Measurements from ENCODE around the gene RAB11FIP3.

DNA sequence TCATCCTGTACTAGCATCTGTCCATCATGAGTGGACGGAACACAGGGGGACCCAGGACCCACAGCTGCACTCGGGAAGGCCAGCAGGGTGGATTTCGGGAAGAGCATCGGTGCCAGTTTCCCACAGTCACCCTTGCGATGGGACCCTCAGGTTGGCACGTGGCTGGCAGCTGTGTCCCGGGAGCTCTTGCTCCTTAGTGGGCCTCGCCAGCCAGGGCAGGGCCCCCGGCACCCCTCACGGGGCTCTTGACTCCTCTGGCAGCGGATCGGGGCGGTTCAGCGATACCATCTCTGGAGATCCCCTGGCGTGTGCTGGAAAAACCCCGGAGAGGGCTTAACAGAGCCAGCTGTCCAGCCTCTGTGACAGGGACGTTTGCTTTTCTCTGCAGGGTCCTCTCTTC is 111.3 kb downstream of the RAB11FIP3 start:
- TF ChIP-seq EZH2phosphoT487 (IDR thresholded peaks at IDR 0.05; ENCODE audit: borderline replicate concordance, low read length) (no peak), EZH2 (IDR thresholded peaks at IDR 0.05; ENCODE audit: low read length, unreplicated experiment) (no peak), CTCF (conservative IDR thresholded peaks at IDR 0.05; ENCODE audit: low read depth, low read length) (no peak)
